22Rv1 (cell line): ENCODE data around the gene TTC28.

ENCODE experiments used
- CTCF ChIP-seq: fragments of 450-650 bp; IDR thresholded peaks from 2 replicates; pipeline ENCODE4 v1.5.1; 2017; ENCODE audit warnings: mild to moderate bottlenecking
- ZFX ChIP-seq: fragments of 450-650 bp; IDR thresholded peaks from 2 replicates; pipeline ENCODE4 v1.6.1; 2017; ENCODE audit warnings: antibody characterized with exemption, borderline replicate concordance

GRCh38 chr22:28454431-28455064, 225.1 kb downstream of the TTC28 start:
- TF ChIP-seq CTCF (no peak), ZFX (no peak)
